T follicular helper cell (primary cell): ENCODE results near the gene PRKD2.

Experiments
- DNase-seq: peaks from one replicate; pipeline ENCODE4 v3.0.0-alpha.2; 2020; ENCODE audit warnings: low read depth

PRKD2 gene

DNA sequence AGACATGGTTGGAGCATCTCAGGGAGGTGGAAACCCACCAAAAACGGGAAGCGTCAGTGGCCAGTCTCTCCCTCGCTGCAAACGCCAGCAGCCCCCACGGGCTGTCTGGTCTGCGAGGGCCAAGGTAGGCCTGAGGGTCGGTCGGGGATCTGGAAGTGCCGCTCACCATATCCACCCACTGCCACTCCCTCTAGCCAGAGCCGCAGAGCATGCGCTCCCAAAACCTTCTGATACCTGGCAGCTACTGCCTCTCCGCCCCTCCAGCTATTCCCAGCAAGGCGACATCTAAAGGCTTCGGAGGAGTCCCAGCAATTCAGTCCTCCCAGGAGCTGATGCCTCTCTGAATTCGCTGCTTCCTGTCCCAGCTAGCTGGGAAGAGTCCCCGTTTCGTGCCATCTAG is 24.5 kb upstream of the PRKD2 start:
- DNase-seq = no peak

DNA sequence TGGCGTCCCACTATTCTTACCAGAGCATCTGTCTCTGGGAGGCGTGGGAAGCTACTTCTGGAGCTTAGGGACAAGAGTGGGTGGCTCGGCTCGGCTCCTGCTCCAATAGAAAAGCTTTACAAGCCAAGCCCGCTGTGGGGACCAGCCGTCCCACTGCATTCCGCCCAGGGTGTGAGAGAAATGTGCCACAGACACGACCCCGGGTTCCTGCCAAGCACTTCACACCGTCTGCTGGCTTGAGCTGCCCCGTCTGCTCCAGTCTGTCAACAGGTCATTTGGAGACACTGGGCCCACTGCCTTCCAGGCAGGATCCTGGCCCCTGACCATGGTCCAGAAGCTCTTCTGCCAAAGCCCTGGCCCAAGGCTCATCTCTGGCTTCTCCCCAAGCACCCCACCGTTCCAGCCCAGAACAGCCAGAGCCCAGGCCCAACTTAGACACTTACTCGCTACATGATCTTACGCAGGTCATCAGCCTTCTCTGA is 22.4 kb upstream of the PRKD2 start:
- no peak for DNase-seq

DNA sequence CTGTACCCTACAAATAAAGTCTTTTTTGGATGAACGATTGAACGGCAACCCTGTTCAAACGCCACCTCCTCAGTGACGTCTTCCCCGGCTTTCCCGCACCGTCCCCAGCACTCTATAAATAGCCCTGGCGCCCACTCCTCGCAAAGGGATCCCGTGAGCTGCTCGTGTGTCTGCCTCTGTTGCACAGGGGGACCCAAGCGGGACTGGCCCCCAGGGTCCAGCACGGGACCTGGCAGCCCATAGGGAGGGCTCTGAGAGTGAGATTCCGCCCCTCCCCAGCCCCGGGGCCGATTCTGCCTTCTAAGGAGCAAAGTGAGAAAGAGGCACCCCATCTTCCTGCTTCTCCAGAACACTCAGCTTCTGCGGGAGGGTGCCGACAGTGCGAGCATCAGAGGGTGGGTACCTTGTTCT is 20.9 kb upstream of the PRKD2 start:
- no peak for DNase-seq

DNA sequence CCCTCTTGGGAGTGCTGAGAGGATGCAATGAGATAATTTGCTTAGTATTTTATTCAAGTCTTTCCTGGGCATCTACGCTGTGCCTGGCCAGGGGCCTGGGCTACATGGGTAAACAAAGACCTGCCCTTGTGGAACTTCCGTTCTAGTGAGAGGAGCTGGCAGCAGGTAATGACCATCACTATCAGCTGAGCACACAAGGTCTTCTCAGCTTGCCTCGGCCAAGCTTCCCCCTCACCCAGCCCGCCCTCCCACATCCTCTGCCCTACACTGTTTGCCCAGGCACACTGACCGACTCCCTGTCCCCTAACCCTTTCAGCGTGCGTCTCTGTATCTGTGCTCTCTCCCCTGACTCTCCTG is 20.4 kb upstream of the PRKD2 start:
- DNase-seq = no peak

DNA sequence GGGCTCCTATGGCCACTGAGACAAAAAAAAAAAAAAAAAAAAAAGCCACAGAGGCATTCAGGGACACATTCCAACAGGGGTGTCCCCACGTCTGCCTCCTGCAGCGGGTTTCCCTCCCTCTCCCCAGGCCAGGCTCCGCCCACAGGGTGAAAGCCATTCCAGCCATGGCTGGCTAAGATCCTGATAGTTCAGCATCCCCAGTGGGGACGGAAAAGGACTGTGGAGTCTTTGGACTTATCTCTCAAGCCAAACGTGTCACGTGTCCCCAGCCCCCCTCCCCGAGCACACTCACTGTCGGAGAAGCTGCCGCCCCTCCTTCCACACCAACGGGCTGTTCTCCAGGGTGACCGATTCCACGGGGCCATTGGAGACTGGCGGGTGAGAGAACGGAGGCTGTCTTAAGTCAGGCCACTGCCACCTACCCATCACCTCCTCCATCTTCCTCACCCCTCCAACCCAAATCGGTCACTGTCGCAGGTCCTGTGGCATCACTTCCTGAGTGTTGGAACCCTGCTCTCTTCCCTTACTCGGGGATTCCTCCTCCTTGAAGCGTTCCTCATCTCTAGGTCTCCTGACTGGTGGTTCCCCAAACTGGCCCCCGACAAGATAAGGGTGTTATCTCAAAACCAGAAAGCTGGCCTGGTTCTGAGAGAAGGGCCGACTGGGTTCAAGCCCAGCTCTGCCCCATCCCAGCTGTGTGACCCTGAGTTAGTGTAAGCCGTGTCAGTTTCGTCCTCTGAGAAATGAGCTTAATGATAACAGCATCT is 19.8 kb upstream of the PRKD2 start:
- DNase-seq = no peak

DNA sequence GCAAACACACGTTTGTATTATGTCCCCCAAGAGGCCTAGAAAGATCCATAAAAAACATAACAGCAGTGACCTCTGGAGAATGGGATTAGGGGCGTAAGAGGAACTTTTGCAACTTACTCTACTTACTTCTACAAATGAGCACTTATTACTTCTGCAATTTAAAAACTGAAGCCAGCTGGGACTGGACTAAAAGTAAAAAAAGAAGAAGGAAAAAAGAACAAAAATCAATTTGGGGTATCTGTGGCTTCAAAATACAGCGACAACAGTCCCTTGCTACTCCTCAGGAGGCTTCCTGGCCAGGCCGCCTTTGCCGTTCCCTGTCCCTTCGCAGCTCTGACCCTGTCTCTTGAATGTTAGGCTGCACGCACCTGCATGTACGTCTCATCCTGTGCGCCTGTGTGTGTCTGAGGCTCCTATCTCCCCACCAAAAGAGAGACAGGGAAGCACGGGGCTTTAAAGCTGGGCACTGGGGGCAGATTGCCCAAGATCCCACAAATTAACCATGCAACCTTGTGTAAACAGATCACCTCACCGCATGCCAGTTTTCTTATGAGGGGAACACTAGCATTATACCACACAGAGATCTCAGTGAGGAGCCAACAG is 16.9 kb upstream of the PRKD2 start:
- no peak for DNase-seq

DNA sequence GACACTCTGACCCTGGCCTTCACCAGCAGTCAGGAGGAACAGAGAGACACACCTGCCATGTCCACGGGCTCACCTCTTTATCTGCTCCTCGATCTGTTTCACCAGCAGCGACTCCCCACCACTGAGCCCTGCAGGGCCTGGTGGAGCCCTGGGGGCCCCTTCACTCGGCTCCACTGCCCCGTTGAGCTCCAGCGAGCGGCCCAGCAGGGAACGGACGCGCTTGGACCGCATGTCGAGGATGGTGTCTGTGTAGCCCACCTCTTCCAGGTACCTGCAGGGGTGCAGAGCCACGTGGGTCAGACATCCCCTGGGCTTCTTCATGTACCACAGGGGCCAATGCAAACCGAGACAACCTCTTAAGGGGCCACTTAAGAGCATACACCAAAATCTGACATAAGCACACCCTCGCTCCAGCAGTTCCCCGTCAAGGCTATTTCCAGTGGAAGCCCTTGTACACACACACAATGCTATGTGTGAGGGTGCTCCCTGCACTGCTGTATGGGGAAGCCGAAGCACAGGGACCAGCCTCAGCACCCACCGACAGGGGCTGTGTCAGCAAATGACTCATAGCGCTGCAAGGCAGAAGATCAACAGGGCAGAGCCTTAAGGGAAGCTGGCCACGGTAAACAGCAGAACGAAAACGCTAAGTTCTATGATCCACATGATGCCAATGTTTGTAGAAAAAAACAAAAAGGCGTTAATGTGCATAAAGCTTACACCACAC is 16.2 kb upstream of the PRKD2 start:
- DNase-seq = no peak

DNA sequence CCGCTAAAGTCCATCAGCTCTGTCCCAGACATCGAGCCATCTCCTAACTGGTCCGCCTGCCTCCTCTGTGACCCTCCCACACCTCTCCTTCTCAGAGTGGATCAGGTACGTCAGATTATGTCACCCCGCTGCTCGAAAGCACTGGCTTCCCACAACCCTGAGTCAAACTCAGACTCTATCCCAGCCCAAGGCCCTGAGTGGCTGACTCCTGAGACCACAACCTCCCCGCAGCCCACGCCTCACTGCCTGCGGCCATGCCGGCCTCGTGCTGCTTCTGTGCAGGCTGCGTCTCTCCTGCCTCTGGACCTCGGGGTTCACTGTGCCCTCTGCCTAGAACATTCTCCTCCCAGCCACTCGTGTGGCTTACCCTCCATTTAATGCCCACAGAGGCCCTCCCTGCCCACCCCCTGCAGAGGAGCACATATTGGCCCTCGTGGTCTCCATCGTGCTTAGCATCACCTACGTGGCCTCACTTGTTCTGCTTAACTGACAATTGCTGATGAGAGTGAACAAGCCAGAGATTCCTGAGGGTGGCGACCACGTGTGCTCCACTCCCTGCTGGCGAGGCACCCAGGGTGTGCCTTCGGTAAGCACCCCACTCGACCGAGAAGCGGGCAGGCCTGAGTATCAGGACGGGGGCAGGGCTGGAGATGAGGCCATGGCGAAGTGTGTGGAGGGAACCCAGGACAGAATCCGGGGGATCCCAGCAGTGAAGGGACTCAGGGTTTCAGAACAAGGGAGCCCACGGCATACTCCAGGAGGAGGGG is 15.4 kb upstream of the PRKD2 start:
- DNase-seq = no peak

DNA sequence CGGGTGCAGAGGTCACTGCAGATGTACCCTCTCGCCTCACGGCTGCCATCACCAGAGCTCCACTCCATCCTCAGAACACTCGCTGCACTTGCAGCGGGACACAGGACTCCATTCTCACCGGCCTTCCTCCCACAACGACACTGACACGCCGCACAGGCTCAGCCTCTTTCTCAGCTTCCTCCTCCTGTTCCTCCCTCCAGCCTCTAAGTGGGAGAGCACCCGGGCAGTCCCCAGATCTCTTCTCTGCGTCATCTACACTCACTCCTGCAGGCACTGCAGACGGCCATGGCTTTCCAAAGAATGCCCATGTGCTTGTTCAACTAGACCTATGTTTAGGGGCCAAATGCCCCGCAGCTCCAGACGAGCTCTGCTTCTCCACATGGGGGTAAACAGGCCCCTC is 14.7 kb upstream of the PRKD2 start:
- no peak for DNase-seq

DNA sequence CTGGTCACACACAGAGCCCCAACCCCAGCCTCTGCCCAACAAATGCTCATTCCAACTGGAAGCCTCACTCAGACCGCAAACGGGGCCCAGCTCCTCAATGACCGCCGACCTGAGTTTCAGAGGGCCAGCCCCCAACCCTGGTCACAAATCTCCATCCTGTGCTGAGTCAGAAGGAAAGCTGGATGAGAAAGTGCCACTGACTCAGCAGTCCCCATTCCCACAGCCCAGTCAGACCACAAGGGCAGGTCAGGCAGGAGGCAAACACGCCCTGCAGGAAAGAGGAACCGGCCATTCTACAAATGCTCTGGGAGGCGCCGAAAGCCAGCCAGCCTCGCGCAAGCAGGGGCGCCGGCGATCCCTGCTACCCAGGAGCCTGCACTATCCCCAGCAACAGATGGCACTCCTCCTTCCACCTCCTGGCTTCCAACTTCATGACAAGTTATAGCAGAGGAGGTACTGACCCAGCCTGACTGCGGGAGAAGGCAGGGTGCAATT is 14.1 kb upstream of the PRKD2 start:
- DNase-seq = no peak

DNA sequence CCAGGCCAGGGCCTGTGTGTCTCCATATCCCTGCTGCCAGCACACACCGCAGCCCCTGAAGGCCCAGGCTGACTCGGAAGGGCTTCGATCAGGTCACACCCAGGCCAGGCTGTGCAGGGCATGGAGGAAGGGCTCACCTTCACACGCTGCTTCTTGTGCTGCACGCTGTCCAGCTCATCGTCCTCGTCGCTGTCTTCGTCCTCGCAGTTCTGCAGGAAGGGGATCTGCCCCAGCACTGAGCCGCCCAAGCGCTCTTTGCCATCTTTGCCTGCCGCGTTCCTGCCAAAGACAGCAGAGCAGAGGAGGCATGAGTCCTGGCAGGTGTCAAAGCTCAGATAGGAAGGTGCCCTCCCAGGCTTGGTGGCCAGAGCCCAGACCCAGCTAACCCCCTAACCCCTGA is 13.7 kb upstream of the PRKD2 start:
- DNase-seq = no peak

DNA sequence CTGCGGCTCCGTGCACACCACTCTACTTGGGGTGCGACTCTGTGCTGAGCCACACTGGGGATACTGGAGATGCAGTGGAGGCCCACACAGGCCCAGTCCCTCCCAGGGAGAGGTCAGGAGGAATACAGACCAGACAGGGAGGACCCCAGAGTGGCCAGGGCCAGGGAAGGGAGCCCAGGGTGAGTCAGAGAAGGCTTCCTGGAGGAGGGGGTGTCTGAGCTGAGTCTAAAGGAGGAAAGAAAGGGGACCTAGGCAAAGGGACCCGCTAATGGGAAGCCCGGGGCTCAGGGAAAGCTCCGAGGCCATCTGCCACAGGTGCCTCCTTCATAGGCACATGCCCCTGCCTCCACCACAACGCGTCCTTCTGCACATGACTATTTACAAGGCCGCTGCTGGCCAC is 13.3 kb upstream of the PRKD2 start:
- no peak for DNase-seq

DNA sequence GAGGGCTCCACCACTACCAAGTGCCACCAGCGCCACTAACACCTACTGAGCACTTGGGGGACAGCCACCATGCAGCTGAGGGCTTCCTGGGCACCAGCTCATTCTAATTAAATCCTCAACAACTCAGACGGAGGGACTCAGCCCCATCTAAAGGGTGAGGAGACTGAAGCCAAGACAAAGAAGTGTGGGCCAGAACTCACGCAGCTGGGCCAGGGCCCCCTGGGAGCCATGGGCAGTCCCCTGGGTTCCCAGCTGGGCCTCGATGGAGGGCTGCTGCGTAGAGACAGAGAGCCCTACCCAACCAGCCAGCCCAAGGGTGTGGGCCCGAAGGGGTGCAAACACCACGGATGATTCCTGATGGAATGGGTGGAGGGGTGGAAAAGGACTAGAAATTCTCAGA is 12.8 kb upstream of the PRKD2 start:
- DNase-seq = no peak

DNA sequence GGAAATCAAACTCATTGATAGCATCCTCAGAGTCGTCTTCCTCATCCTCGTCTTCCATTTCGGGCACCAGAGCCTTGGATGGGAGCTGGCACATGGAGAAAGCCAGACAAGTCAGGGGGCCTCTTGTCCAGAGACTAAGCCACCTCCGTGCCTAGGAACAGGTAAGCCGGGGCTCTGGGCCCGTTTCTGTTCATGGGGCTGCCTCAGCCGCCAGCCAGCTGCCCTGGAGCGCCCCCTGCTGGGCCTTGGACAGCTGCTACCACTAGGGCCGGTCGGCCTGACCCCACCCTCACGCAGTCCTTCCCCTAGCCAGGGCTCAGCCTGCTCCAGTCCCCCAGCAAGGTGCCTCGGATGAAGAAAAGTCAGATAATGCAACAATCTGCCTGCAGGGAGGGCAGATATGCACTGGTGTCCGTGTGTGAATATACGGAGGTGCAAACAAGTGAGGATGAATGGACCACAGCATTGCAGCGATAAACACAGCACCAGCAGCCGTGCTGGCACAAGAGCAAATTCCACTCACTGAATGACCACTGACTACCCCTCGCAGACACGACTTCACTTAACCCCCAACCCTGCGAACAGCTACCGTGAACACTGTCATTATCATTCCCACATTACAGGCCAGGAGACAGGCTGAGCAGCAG is 11.9 kb upstream of the PRKD2 start:
- DNase-seq = peak; percentile 72

DNA sequence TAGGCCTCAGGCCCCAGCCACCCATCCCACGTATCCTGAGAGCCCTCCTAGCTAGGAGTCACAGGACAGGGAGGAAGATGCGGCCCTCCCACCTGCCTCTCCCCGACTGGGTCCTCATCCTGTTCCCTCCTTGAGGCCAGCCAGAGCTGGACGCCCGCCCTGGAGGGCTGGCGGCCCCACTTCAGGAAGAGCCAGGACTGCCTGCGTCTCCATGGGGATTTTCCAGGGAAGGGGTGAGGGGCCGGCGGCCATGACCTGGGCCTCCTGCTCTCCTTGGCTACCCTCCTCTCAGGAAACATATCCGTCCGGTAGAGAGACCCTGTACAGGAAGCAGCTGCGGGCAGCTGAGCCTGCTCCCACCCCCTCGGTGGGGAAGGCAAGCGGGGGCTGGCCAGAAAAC is 11.3 kb upstream of the PRKD2 start:
- no peak for DNase-seq

DNA sequence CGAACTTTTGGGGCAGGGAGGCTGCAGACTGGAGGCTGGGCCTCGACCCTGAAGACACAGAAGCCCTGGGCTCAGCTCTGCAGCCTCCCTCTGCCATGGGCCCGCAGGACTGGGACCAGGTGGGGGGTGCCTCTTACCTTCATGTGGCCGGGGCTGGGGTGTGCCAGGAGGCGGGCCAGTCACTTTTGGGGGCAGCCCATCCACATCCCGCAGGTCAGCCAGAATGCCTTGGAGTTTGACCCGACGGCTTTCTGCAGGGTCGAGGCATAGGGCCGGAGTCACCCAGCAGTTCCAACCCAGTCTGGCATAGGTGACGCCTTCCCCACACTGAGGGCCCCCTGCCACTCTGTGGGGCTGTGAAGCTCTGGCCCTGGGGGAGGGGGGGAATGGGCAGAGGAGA is 10.8 kb upstream of the PRKD2 start:
- no peak for DNase-seq

DNA sequence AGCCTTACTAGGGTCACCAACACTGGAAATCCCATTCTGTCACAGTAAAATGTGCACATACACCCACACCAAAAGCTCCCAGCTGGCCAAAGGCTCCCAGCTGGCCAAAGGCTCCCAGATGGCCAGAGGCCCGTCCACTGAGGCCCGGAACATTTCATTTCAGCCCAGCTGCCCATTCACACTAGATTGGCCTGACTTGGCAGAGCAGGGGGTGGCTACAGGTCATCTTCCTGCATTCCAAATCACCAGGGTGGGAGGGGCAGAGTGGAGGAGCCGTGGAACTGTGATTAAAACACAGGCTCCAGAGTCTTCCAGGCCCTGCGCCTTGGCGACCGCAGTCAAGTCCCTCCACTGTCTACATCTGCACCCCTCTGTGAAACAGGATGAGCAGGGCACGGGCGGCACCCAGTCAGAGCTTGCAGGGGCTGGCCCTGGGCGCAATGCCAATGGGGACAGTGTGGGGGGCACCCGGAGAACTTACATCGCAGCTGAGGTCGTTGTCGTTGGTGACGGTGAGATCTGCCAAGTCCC is 10.1 kb upstream of the PRKD2 start:
- DNase-seq = no peak

DNA sequence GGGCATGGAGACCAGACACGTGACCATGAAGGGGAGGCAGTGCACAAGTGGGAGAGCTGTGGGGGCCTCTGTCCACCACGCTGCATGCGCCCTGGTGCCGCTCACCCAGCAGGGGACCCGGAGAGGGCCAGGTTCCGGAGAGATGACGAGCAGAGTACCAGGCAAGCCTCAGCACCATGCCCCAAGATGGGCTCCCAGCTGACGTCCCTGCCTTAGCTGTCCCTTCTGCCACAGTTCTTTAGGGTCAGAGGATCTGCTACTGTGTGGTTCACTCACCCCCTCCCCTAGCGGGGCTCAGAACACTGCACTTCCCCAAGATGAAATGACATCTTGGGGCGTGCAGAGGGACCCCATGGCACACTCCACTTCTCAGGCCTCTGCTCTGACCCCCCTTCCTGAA is 9.6 kb upstream of the PRKD2 start:
- no peak for DNase-seq

DNA sequence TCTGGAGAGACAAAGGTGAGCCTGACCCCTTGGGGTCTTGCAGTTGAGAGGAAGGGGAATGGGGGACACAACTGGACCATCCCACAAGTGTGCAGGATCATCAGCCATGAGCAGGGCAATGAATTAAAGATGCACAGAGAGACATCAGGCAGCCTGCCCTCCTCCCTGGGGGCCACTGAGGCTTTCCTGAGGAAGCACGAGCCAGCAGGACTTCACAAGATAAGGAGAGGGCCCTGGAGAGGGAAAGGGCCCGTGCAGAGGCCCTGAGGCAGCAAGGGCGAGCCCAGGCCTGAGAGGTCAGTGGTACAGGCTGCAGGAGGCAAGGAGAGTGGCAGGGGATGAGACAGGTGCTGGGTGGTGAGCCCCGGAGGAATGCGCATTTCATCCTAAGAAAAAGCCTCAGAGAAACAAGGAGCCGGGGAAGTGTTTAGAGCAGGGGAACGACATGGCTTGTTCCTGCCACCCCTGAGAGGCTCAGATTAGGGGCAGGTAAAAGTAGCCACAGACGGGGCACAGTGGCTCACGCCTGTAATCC is 9.0 kb upstream of the PRKD2 start:
- no peak for DNase-seq

DNA sequence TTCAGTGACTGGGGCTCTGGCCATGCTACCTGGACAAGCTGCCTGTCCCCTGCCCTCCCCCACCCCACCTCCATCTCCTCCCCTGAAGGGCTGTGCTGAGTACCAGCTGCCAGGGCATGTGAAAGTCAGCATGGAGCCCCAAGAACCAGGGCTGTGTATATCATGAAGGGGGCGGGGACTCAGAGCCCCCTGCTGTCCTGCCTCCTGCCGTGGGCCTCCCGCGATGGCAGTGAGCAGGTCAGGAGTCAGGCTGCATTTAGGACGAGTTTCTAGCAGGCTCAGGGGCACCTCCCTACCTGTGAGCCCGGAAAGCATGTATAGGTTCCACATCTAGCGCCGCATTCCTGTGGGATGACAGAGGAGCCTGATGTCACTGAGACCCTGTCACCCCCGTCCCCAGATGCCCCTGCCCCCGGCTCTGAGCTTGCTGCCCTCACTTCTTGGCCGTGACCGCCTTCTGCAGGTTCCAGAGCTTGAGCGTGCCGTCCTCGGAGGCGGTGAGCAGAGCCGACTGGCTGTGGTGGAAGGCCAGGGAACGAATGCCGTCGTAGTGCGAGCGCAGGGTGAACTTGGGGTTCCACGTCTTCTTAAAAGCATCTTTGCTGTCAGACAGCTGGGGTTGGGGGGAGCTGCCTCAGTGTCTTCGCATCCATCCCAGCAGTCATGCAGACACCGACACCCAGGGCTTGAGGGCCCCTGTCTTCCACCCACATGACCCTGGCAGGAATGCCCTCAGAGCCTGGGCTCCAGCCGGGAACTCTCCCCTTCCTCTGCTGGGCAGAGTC is 8.3 kb upstream of the PRKD2 start:
- no peak for DNase-seq
